ENCODE data around the gene LRFN2. TPM values are rescaled to one million over a fixed set of nuclear protein-coding genes. Genes with fewer than 3 reads are reported as not detected.

The LRFN2 gene
- total and polyA plus RNA-seq, 2 of the 8 experiments (the other 6 are each of a cell fraction or from before 2014, with no cell fraction given) = 2.3 TPM

DNA sequence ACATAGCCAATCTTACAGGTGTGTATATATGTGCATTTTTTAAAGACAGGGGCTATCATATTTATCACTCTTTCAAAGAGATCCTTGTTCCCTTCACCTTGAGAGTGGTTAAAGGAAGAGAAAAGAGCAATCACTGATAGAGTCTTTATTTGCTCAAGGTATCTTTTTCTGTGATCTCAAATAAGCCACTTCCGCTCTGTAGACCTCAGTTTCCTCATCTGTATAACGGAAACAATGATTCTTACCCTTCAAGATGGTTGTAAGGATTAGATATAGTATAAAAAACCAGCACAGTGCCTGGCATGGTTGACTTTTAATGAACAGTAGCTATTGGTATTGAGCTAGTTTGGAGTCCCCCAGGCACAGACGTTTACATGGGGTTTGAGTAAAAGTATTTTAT, 10.1 kb upstream of the LRFN2 start:
- H2BK15ac ChIP-seq (ENCODE audit: low read length) = no peak overlapping the region
- no peaks in the 10 kb centered on the region for H3K4me1 ChIP-seq (replicated peaks in 1 of 4; ENCODE audit: control insufficient read depth in 3 of 4, insufficient read depth in 4 of 4, low read length in 3 of 4)
- H3K14ac ChIP-seq (ENCODE audit: insufficient read length) = no peak overlapping the region
- FAIRE-seq (no peak), DNase-seq (ENCODE audit: low read depth in 1 of 2, low spot score in 2 of 2) (no peak)
- no peaks in the 10 kb centered on the region for H3K27me3 ChIP-seq (replicated peaks in 1 of 4; ENCODE audit: control insufficient read depth in 3 of 4, extremely low read depth in 1 of 4, insufficient read depth in 3 of 4, low read length in 3 of 4)
- 0 out of 2 replicates have a peak, but pooled peaks cover 2% of the 10 kb centered on the region for H3K79me1 ChIP-seq (ENCODE audit: low read depth, low read length)
- WGBS, 2 experiments (ENCODE audit: extremely low coverage in 1 of 2, insufficient coverage in 1 of 2, insufficient read length in 1 of 2, insufficient replicate concordance in 2 of 2, low coverage in 1 of 2, low lambda C conversion rate in 2 of 2, missing lambda C conversion rate in 1 of 2) = 89% methylated on average over 3 of the region's 3 CpGs; no CpG with 5 or more reads in 1 of the 2 experiments
- CTCF ChIA-PET (ENCODE audit: partially characterized antibody) = interaction anchor here (1.6 to 3.0 kb wide), 2 partner anchors 10 to 21 kb away, joined by 4 to 21 read pairs; partner anchors contain the start of gene LRFN2
- no peak overlapping the region for H2AFZ ChIP-seq (ENCODE audit: low read length)
- no peak overlapping the region for H3K23ac ChIP-seq (ENCODE audit: insufficient read length)
- no peak overlapping the region for H3K4me2 ChIP-seq (ENCODE audit: insufficient read depth in 1 of 2, low read depth in 2 of 2, low read length in 2 of 2)
- no peaks in the 10 kb centered on the region for H3K9me3 ChIP-seq (ENCODE audit: insufficient read depth in 2 of 2, low read depth in 1 of 2, low read length in 1 of 2)
- H2BK12ac ChIP-seq (ENCODE audit: low read depth, low read length) = no peak overlapping the region
- POLR2A ChIA-PET (ENCODE audit: partially characterized antibody) = interaction anchor here (0.7 kb wide), 1 partner anchor 9 kb away, joined by 3 read pairs; no protein-coding TSS in a partner anchor
- no peak overlapping the region for H2BK20ac ChIP-seq (ENCODE audit: low read length)
- H2BK120ac ChIP-seq (replicated peaks; ENCODE audit: low read depth, low read length) = no peak overlapping the region
- H4K91ac ChIP-seq (replicated peaks; ENCODE audit: insufficient read length, low read length) = no peak overlapping the region
- no peak overlapping the region for H2BK5ac ChIP-seq (ENCODE audit: low read depth, low read length)
- H3K23me2 ChIP-seq (ENCODE audit: low read depth, low read length) = no peaks in the 10 kb centered on the region
- H3K4ac ChIP-seq (replicated peaks; ENCODE audit: insufficient read length, low read depth, low read length) = no peak overlapping the region
- H3K18ac ChIP-seq (ENCODE audit: extremely low read depth, low read length) = no peak overlapping the region
- no peak overlapping the region for H3K27ac ChIP-seq (ENCODE audit: low read depth, low read length)
- no peaks in the 10 kb centered on the region for H3K36me3 ChIP-seq (ENCODE audit: control insufficient read depth in 2 of 4, insufficient read depth in 4 of 4, low read length in 3 of 4)
- H3K79me2 ChIP-seq (ENCODE audit: control insufficient read depth in 1 of 2, insufficient read depth in 2 of 2, low read length in 2 of 2) = no peaks in the 10 kb centered on the region
- no peak overlapping the region for H3K4me3 ChIP-seq (ENCODE audit: extremely low read depth in 1 of 4, insufficient read depth in 2 of 4, low read depth in 3 of 4, low read length in 4 of 4)
- no peaks in the 10 kb centered on the region for H4K20me1 ChIP-seq (replicated peaks in 1 of 2; ENCODE audit: control insufficient read depth in 1 of 2, insufficient read depth in 2 of 2, low read length in 2 of 2)
- H2AK5ac ChIP-seq (ENCODE audit: low read depth, low read length) = no peak overlapping the region
- no peak overlapping the region for H3K56ac ChIP-seq (replicated peaks; ENCODE audit: insufficient read length, low read depth, low read length)
- TF ChIP-seq SRF (IDR thresholded peaks at IDR 0.05; ENCODE audit: low read depth, low read length) = no peak
- no peak overlapping the region for H4K5ac ChIP-seq (ENCODE audit: insufficient read length, low read depth, low read length)
- H4K8ac ChIP-seq (ENCODE audit: extremely low read depth, insufficient read depth, low read length) = no peak overlapping the region
- H3K9ac ChIP-seq (replicated peaks in 1 of 4; ENCODE audit: extremely low read depth in 1 of 4, low read depth in 3 of 4, low read length in 3 of 4) = no peak overlapping the region

Measured in H1 (cell line).